ENCODE results near the gene MEPE.

MEPE gene, protein sequence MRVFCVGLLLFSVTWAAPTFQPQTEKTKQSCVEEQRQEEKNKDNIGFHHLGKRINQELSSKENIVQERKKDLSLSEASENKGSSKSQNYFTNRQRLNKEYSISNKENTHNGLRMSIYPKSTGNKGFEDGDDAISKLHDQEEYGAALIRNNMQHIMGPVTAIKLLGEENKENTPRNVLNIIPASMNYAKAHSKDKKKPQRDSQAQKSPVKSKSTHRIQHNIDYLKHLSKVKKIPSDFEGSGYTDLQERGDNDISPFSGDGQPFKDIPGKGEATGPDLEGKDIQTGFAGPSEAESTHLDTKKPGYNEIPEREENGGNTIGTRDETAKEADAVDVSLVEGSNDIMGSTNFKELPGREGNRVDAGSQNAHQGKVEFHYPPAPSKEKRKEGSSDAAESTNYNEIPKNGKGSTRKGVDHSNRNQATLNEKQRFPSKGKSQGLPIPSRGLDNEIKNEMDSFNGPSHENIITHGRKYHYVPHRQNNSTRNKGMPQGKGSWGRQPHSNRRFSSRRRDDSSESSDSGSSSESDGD

GRCh38 chr4:87832669-87833068, at the start of gene MEPE:
TSS of gene MEPE (plus strand) at chr4:87832969. CDS start at chr4:87834715, 1,746 bp downstream.
- TF ChIP-seq CTCF (IDR thresholded peaks at IDR 0.05; ENCODE audit: insufficient read depth, low read length, missing control alignments), result no peak
- ChIA-PET CTCF (interaction anchor here (1.5 to 2.6 kb wide), 3 partner anchors 14 to 289 kb away, joined by 3 to 9 read pairs (median 4); no protein-coding TSS in a partner anchor), POLR2A (no interaction called here)

DNA sequence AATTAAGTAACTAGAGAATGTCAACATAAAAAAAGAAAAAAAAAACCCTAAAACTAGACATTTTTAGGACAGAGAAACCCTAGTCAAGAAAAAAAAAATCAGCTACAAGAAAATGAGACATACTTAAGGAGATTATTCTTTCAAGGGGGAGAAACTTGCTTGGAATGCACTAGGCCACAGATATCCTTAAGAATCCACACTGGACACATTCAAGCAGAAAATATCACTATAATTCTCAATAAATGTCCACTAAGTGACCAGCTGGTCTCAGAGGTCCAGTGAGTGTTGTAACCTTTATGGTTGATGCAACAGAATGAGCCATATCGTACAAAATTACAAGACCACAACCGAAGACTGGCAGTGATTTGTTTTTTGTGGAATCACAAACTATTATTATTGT, 49.0 kb upstream of the MEPE start:
- POLR2A ChIA-PET, result no interaction called here
- no peak for DNase-seq (ENCODE audit: low read depth, low spot score)
- CTCF ChIA-PET, result interaction anchor here (1.0 kb wide), 1 partner anchor 56 kb away, joined by 3 read pairs; no protein-coding TSS in a partner anchor
- no peak overlapping the region for H3K4me3 ChIP-seq (ENCODE audit: low read depth, low read length)
- no peak for TF ChIP-seq CTCF (IDR thresholded peaks at IDR 0.05; ENCODE audit: insufficient read depth, low read length, missing control alignments)

More at GRCh38 chr4:87832669-87833068, at the start of gene MEPE:
- no peak within 1 kb of the TSS for H3K4me3 ChIP-seq (ENCODE audit: low read depth, low read length)
- DNase-seq (ENCODE audit: low read depth, low spot score), result no peak

- no peak overlapping the region for H3K4me3 ChIP-seq (ENCODE audit: low read depth, low read length)
- ChIA-PET CTCF (interaction anchor here (0.9 to 1.1 kb wide), 2 partner anchors 63 to 106 kb away, joined by 3 read pairs; no protein-coding TSS in a partner anchor), POLR2A (no interaction called here)
- DNase-seq (ENCODE audit: low read depth, low spot score), result no peak
- TF ChIP-seq CTCF (IDR thresholded peaks at IDR 0.05; ENCODE audit: insufficient read depth, low read length, missing control alignments), result no peak
Measured at GRCh38 chr4:87785731-87786509, 46.8 kb upstream of the MEPE start.

- no peak for DNase-seq (ENCODE audit: low read depth, low spot score)
- no peak within 1 kb of the TSS for H3K4me3 ChIP-seq (ENCODE audit: low read depth, low read length)
- no peak for TF ChIP-seq CTCF (IDR thresholded peaks at IDR 0.05; ENCODE audit: insufficient read depth, low read length, missing control alignments)
- ChIA-PET POLR2A (no interaction called here), CTCF (interaction anchor here (0.5 to 1.0 kb wide), 3 partner anchors 12 to 252 kb away, joined by 3 read pairs; no protein-coding TSS in a partner anchor)
Measured at GRCh38 chr4:87799301-87800113, 33.3 kb upstream of the MEPE start, which contains the start of gene IBSP. TSS of gene IBSP (plus strand) at chr4:87799554. CDS start at chr4:87802362, 2,808 bp downstream.

GRCh38 chr4:87802858-87803257, 29.9 kb upstream of the MEPE start:
- no peak for DNase-seq (ENCODE audit: low read depth, low spot score)
- ChIA-PET CTCF (no interaction called here), POLR2A (no interaction called here)
- no peak for TF ChIP-seq CTCF (IDR thresholded peaks at IDR 0.05; ENCODE audit: insufficient read depth, low read length, missing control alignments)
- H3K4me3 ChIP-seq (ENCODE audit: low read depth, low read length), result no peak overlapping the region
